Adrenal gland (tissue), 12 donors: Measurements from ENCODE around the gene ABCG1. TPM values are rescaled to one million over a fixed set of nuclear protein-coding genes. Genes with fewer than 3 reads are reported as not detected.

ENCODE experiments used
- DNase-seq, 7 donors: peaks; one replicate each; pipeline ENCODE4 v3.0.0-alpha.2; 2019 to 2020
- H3K27ac ChIP-seq, 5 donors: fragments of 200-600 bp; sonication (generic) in 4 of 5; 1 replicate in 3 of 5; 2 replicates in 2 of 5; pipeline versions ENCODE4 v1.5.1 to v1.8.0; 2016 to 2020; ENCODE audit warnings: mild to moderate bottlenecking in 1 of 5
- H3K27me3 ChIP-seq: fragments of 200-600 bp; 2 replicates; pipeline ENCODE4 v1.8.0; 2021
- H3K36me3 ChIP-seq, 2 donors: fragments of 200-600 bp; replicated peaks in 1 of 2; 1 replicate in 1 of 2; 2 replicates in 1 of 2; pipeline versions ENCODE4 v1.5.1 to v1.8.0; 2018 to 2022
- H3K4me1 ChIP-seq, 2 donors: fragments of 200-600 bp; replicated peaks in 1 of 2; 1 replicate in 1 of 2; 2 replicates in 1 of 2; pipeline versions ENCODE4 v1.5.1 to v1.8.0; 2018 to 2021
- H3K4me3 ChIP-seq, 4 donors: fragments of 200-600 bp; sonication (generic) in 3 of 4; one replicate each; pipeline ENCODE4 v1.5.1; 2016 to 2018
- H3K9me3 ChIP-seq, 3 donors: fragments of 200-600 bp; sonication (generic) in 1 of 3; replicated peaks in 1 of 3; 1 replicate in 2 of 3; 2 replicates in 1 of 3; pipeline versions ENCODE4 v1.5.1 to v1.8.0; 2016 to 2021
- POLR2A ChIP-seq, 2 donors: fragments of 450-650 bp; IDR thresholded peaks; one replicate each; pipeline ENCODE4 v1.6.1; 2017; ENCODE audit warnings: antibody characterized with exemption in 2 of 2, mild to moderate bottlenecking in 2 of 2, moderate library complexity in 1 of 2
- WGBS, 4 donors: extraction: QIAGEN DNeasy Blood & Tissue Kit in 2 of 4; methylation state at CpG; one replicate each; pipeline versions ENCODE4 v1.1.5 to v1.1.7; 2013 to 2017; 5-methylcytosine and 5-hydroxymethylcytosine counted together
- intact Hi-C, 2 donors: fragments of 100-400 bp; cut with DNase I; formaldehyde crosslinking; loops; one replicate each; pipeline versions ENCODE4 v1.14.1 to v1.15.0; 2022 to 2023
- polyA plus RNA-seq, 3 donors: library from polyadenylated mRNA; stranded (reverse); fragments of 200-250 nt in 2 of 3; fragments of 350-450 nt in 1 of 3; fragmentation: Illumina TruSeq in 1 of 3; extraction: RNeasy Lipid Tissue Mini Kit (QIAGEN cat#74804) in 1 of 3; gene quantifications; one replicate each; pipeline ENCODE4 v1.2.3, GENCODE V29; 2013 to 2014
- total RNA-seq, 9 donors: library from RNA; depleted of rRNA in 4 of 9; stranded (reverse); fragments of >200 nt in 4 of 9; fragments of 120-200 nt in 1 of 9; fragmentation: NEBNext Ultra II Directional in 1 of 9; extraction: Animal tissue kit (Norgen Biotek cat#: 25700) in 1 of 9; gene quantifications; one replicate each; pipeline versions ENCODE4 v1.1.0 to v1.2.4, GENCODE V29; 2013 to 2023
- TF ChIP-seq, protein P1 (sequence below), 6 experiments: fragments of 450-650 bp in 4 of 6; fragments of 200-600 bp in 2 of 6; sonication (generic) in 1 of 6; IDR thresholded peaks; 1 replicate in 5 of 6; 2 replicates in 1 of 6; pipeline versions ENCODE4 v1.5.1 to v1.8.0; 2016 to 2021; ENCODE audit warnings: antibody characterized with exemption in 6 of 6, mild to moderate bottlenecking in 2 of 6, moderate library complexity in 1 of 6
- donor health status: healthy with polysubstance abuse.
- donor health status: Bipolar disorder and iron deficiency.
- donor health status: DM: yes; HTN: yes; CAD: no.
- donor health status: DM: no; HTN: no; CAD: no.
- donor health status: DM: no; HTN: no; CAD: no.
- donor health status: DM: yes; HTN: yes; CAD: no.

Gene ABCG1
- total and polyA plus RNA-seq, 12 donors = 23.2 to 136 (median 67.9) TPM

- Histone ChIP-seq H3K4me1 (peaks cover 34 to 35% of the 10 kb centered on the region in 2 donors), H3K4me3 (no peak overlapping the region), H3K27me3 (no peaks in the 10 kb centered on the region), H3K27ac (no peak overlapping the region), H3K36me3 (no peaks in the 10 kb centered on the region), H3K9me3 (no peaks in the 10 kb centered on the region)
- intact Hi-C loops = no loop called here
- no peak for DNase-seq
- 67 to 79% (median 75%) methylated on average over 11 of the region's 11 CpGs for WGBS, 4 donors
- TF ChIP-seq POLR2A (IDR thresholded peaks at IDR 0.05) = no peak
- TF ChIP-seq, protein P1, sequence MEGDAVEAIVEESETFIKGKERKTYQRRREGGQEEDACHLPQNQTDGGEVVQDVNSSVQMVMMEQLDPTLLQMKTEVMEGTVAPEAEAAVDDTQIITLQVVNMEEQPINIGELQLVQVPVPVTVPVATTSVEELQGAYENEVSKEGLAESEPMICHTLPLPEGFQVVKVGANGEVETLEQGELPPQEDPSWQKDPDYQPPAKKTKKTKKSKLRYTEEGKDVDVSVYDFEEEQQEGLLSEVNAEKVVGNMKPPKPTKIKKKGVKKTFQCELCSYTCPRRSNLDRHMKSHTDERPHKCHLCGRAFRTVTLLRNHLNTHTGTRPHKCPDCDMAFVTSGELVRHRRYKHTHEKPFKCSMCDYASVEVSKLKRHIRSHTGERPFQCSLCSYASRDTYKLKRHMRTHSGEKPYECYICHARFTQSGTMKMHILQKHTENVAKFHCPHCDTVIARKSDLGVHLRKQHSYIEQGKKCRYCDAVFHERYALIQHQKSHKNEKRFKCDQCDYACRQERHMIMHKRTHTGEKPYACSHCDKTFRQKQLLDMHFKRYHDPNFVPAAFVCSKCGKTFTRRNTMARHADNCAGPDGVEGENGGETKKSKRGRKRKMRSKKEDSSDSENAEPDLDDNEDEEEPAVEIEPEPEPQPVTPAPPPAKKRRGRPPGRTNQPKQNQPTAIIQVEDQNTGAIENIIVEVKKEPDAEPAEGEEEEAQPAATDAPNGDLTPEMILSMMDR (IDR thresholded peaks at IDR 0.05) = no peak
Observed at GRCh38 chr21:42247716-42248115, 28.8 kb downstream of the ABCG1 start.

- no peak for TF ChIP-seq POLR2A (IDR thresholded peaks at IDR 0.05)
- TF ChIP-seq, protein P1 (IDR thresholded peaks at IDR 0.05) = no peak
- H3K9me3 ChIP-seq = no peaks in the 10 kb centered on the region
- DNase-seq = no peak
- no peaks in the 10 kb centered on the region for H3K36me3 ChIP-seq
- peaks cover 34 to 35% of the 10 kb centered on the region in 2 donors for H3K4me1 ChIP-seq
- H3K27ac ChIP-seq = no peak overlapping the region
- intact Hi-C loops = no loop called here
- no peak overlapping the region for H3K4me3 ChIP-seq
- WGBS, 4 donors = 82 to 91% (median 87%) methylated on average over 8 of the region's 8 CpGs
- H3K27me3 ChIP-seq = no peaks in the 10 kb centered on the region
Observed at GRCh38 chr21:42248241-42248640, 29.3 kb downstream of the ABCG1 start.

DNA sequence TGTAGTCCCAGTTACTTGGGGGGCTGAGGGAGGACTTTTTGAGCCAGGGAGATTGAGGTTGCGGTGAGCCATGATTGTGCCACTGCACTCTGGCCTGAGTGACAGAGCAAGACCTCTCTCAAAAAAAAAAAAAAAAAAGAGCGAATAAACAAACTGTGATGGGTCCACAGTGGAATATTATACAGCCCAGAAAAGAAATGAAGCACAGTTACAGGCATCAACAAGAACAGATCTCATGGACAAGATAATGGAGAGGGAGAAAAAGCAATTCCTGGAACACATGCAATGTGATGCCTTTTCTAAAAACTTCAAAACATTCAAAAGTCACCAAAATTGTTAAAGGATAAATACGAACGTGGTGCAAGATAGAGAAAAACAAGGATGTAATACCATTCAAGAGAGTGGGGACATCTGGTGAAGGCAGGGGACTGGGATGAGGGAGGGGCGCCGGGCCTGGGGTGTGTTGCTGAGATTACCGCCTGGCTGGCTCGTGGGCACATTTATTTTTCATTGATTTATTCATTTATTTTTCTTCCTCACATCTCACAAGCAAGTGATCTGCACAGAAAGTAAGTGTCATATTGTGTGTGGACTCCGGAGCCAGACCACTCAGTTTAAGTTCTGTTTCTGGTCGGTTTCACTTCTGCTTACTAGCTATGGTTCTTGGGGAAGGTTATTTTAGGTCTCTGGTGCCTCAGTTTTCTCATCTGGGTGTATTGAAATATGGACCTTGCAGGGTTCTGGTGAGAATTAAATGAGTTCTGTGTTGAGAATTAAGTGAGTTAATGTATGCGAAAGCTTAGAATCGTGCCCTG, 30.1 kb downstream of the ABCG1 start:
- WGBS, 4 donors = 79 to 90% (median 87%) methylated on average over 12 of the region's 12 CpGs
- no peak overlapping the region for H3K4me3 ChIP-seq
- no peaks in the 10 kb centered on the region for H3K27me3 ChIP-seq
- TF ChIP-seq POLR2A (IDR thresholded peaks at IDR 0.05) = no peak
- TF ChIP-seq, protein P1 (IDR thresholded peaks at IDR 0.05) = no peak
- peaks cover 33 to 34% of the 10 kb centered on the region in 2 donors for H3K4me1 ChIP-seq
- intact Hi-C loops = no loop called here
- no peaks in the 10 kb centered on the region for H3K9me3 ChIP-seq
- no peak overlapping the region for H3K27ac ChIP-seq
- no peak for DNase-seq
- H3K36me3 ChIP-seq = no peaks in the 10 kb centered on the region

DNA sequence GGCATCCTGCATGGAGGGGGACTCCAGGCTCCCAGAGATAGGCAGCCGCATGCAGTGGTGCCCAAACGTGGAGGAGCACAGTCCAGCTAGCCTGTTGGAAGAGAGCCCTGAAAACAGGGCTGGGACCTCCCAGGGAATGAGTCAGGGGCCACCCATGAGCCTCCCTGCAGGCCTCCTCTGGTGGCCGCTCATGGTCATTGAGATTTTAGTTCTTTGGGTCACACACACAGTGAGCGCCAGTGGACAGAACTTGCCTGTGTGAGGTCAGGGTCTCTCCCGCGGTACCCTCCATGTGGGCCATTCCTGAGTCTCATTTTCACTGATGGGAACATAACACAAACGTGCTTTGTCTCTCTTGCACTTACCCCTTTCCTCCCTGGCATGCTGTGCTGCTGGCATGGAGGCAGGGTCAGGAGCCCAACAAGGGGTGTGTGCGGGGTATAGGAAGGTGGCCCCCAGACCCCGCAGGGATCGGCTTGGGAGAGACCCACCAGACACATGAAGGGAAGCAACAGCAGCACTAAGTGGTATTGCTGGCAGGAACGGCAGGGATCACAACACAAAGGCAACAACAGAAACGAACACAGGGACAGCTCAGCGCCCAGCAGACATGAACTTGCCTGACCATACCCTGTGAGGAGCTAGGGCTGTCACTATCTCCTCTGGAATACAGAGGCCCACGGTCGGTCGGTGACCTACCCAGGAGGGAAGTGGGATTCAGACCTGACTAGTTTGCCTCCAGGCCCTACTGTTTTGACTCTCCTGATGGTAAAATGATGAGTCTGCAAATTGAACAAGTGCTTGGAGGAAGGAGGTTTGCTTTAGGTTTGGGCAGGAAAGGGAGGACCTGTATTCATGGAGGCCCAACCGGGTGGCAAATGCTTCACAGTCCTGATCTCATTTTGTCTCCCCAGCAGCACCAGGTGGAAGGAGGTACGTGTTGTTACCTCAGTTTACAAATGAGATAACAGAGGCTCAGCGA, 31.8 kb downstream of the ABCG1 start:
- no peaks in the 10 kb centered on the region for H3K36me3 ChIP-seq
- no peak for TF ChIP-seq POLR2A (IDR thresholded peaks at IDR 0.05)
- TF ChIP-seq, protein P1 (IDR thresholded peaks at IDR 0.05) = peak in 5 of 6 experiments; percentile 17 to 47 (median 20)
- WGBS, 4 donors = 64 to 74% (median 71%) methylated on average over 15 to 19 of the region's 19 CpGs
- peaks cover 15 to 21% of the 10 kb centered on the region in 2 donors for H3K4me1 ChIP-seq
- intact Hi-C loops = loop anchor here (10.0 kb wide), 2 partner anchors 76 to 106 kb away; no protein-coding TSS in a partner anchor
- H3K27ac ChIP-seq = peak overlapping the region in 1 of 5 donors; percentile 21
- H3K27me3 ChIP-seq = no peaks in the 10 kb centered on the region
- no peak overlapping the region for H3K4me3 ChIP-seq
- no peaks in the 10 kb centered on the region for H3K9me3 ChIP-seq
- DNase-seq = peak in 4 of 7 donors; percentile 38 to 73 (median 63)
